ENCODE measurements around the gene SCN3A.

DNA sequence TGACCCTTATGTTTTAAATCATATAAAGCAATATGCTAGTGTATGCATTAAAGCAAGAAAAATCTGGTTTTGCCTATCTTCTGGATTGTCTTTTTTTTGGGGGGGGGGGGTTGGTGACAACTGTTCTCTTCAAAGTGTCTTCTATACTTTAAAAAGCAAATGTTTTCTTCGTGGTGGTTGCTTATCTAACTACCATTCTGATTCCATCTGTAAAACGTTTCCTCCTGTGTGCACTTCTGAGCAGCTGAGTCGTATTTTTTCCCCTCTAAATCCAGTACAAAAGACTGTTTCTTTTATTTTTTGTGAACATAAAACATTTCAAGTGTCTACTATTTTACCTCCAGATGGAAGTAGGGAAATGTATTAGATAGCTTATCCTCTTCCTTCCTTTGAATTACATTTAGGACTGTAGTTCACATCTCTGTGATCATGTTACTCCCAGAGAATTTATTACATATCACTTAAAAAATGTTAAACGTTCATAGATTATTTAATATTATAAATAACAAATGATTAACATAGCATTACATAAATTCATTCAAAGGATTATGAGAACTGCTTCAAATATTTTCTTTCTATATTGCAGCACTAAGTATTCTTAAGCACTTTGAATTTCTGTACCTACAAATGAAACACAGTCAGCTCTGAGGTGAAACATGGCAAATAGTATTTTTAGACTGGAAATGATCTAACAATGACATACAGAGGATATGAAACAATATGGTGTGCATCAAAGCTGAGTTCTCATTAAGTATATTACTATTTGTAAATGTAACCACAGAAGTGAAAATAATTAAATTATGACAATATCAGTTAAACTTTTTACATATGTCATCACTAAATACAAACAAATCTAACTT lies 56.4 kb downstream of the SCN3A start:
- TF ChIP-seq CTCF (optimal IDR thresholded peaks at IDR 0.05 in 1 of 3, IDR thresholded peaks at IDR 0.05 in 1 of 3, conservative IDR thresholded peaks at IDR 0.05 in 1 of 3; ENCODE audit: extremely low read depth in 1 of 3, insufficient read depth in 2 of 3, low read length in 3 of 3): no peak
- TF ChIP-seq EZH2 (IDR thresholded peaks at IDR 0.05; ENCODE audit: low read length): no peak
